Measurements from ENCODE around the gene HOXA7. TPM values are rescaled to one million over a fixed set of nuclear protein-coding genes. Genes with fewer than 3 reads are reported as not detected.

The HOXA7 gene
- total RNA-seq, 6 experiments from 2014 or later, result 6.2 to 8.2 (median 6.8) TPM

- Mint-ChIP-seq H3K36me3 (ENCODE audit: low read depth) (peaks cover 5% of the 10 kb centered on the region), H3K27ac (peak overlapping the region; percentile 91), H3K9me3 (no peaks in the 10 kb centered on the region), H3K27me3 (ENCODE audit: insufficient read depth) (peaks cover 11% of the 10 kb centered on the region), H3K4me3 (peak overlapping the region; percentile 91), H3K4me1 (ENCODE audit: low read depth) (peaks cover 65% of the 10 kb centered on the region)
- TF ChIP-seq CTCF (IDR thresholded peaks at IDR 0.05), result no peak
- no peak for DNase-seq
Measured at GRCh38 chr7:27152816-27153442, 3.5 kb downstream of the HOXA7 start.

GRCh38 chr7:27151931-27152815 lies 4.3 kb downstream of the HOXA7 start, which contains the start of gene HOXA3:
Gene HOXA3, minus strand, starts transcription at chr7:27152583. Its CDS starts 41,943 bp downstream, at chr7:27110640.
- peak within 1 kb of the TSS; percentile 91 for H3K27ac Mint-ChIP-seq
- peaks cover 11% of the 10 kb centered on the region for H3K27me3 Mint-ChIP-seq (ENCODE audit: insufficient read depth)
- peak within 1 kb of the TSS; percentile 91 for H3K4me3 Mint-ChIP-seq
- peaks cover 66% of the 10 kb centered on the region for H3K4me1 Mint-ChIP-seq (ENCODE audit: low read depth)
- TF ChIP-seq CTCF (IDR thresholded peaks at IDR 0.05), result no peak
- DNase-seq, result peak; percentile 86
- H3K36me3 Mint-ChIP-seq (ENCODE audit: low read depth), result peaks cover 5% of the 10 kb centered on the region
- no peaks in the 10 kb centered on the region for H3K9me3 Mint-ChIP-seq

- Mint-ChIP-seq H3K4me3 (peak overlapping the region; percentile 91), H3K9me3 (no peaks in the 10 kb centered on the region), H3K27me3 (ENCODE audit: insufficient read depth) (peaks cover 10% of the 10 kb centered on the region), H3K36me3 (ENCODE audit: low read depth) (peaks cover 5% of the 10 kb centered on the region), H3K27ac (peak overlapping the region; percentile 91), H3K4me1 (ENCODE audit: low read depth) (peaks cover 66% of the 10 kb centered on the region)
- no peak for DNase-seq
- no peak for TF ChIP-seq CTCF (IDR thresholded peaks at IDR 0.05)
Measured at GRCh38 chr7:27151341-27151930, 5.0 kb downstream of the HOXA7 start.

- TF ChIP-seq CTCF (IDR thresholded peaks at IDR 0.05), result peak; percentile 91
- Mint-ChIP-seq H3K27ac (peak overlapping the region; percentile 91), H3K27me3 (ENCODE audit: insufficient read depth) (peaks cover 6% of the 10 kb centered on the region), H3K4me3 (peak overlapping the region; percentile 91), H3K9me3 (no peaks in the 10 kb centered on the region), H3K4me1 (ENCODE audit: low read depth) (peaks cover 65% of the 10 kb centered on the region), H3K36me3 (ENCODE audit: low read depth) (peaks cover 5% of the 10 kb centered on the region)
- DNase-seq, result peak; percentile 71
Measured at GRCh38 chr7:27150568-27151340, 5.7 kb downstream of the HOXA7 start.

All from HFFc6 (cell line).